ENCODE measurements around the gene PKIG.

DNA sequence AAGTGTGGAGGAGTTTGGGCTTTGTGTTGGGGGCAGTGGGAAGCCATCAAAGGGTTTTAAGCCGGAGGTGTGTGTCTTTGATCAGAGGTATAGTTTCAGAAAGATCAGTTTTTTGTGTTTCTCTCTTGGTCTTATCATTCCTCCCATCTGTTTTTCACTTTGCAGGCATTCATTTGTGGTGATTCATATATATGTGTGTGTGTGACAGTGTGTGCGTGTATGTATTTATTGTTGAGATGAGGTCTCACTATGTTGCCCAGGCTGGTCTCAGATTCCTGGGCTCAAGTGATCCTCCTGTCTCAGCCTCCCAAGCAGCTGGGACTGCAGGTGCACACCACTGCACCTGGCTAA is 49.4 kb upstream of the PKIG start:
- TF ChIP-seq CTCF (IDR thresholded peaks at IDR 0.05) (no peak), POLR2A (IDR thresholded peaks at IDR 0.05) (no peak)
